Aorta (tissue), 5 donors: ENCODE measurements around the gene MYBPC2. TPM values are rescaled to one million over a fixed set of nuclear protein-coding genes. Genes with fewer than 3 reads are reported as not detected.
A peak's percentile ranks its signal among the peaks of the same experiment; 100 is the strongest.

Experiments used
- ATAC-seq: fragments of 200-7000 bp; cut with Tn5 transposase; one replicate; pipeline ENCODE4 v1.9.1; 2022; ENCODE audit warnings: moderate library complexity; ENCODE audit not compliant: low FRiP score
- DNase-seq, 2 donors: peaks; one replicate each; pipeline ENCODE4 v3.0.0-alpha.2; 2020
- H3K27ac ChIP-seq, 2 donors: one replicate each; pipeline ENCODE4 v1.5.1; 2013; ENCODE audit warnings: low read length in 2 of 2, mild to moderate bottlenecking in 2 of 2, moderate library complexity in 2 of 2, control low read depth in 1 of 2, inconsistent platforms in 1 of 2, low read depth in 1 of 2
- H3K27me3 ChIP-seq, 2 donors: one replicate each; pipeline ENCODE4 v1.6.1; 2013; ENCODE audit warnings: control low read depth in 1 of 2, low read length in 1 of 2, mild to moderate bottlenecking in 1 of 2, moderate library complexity in 1 of 2; ENCODE audit not compliant: insufficient read depth in 2 of 2, control insufficient read depth in 1 of 2
- H3K36me3 ChIP-seq, 2 donors: one replicate each; pipeline ENCODE4 v1.6.1; 2013; ENCODE audit warnings: control low read depth in 1 of 2, low read length in 1 of 2, mild to moderate bottlenecking in 1 of 2; ENCODE audit not compliant: insufficient read depth in 2 of 2, control insufficient read depth in 1 of 2
- H3K4me1 ChIP-seq, 2 donors: one replicate each; pipeline ENCODE4 v1.6.1; 2013; ENCODE audit warnings: low read length in 2 of 2, control low read depth in 1 of 2, mild to moderate bottlenecking in 1 of 2, moderate library complexity in 1 of 2; ENCODE audit not compliant: insufficient read depth in 2 of 2, control insufficient read depth in 1 of 2
- H3K4me3 ChIP-seq, 2 donors: one replicate each; pipeline ENCODE4 v1.5.1; 2013; ENCODE audit warnings: low read length in 2 of 2, control low read depth in 1 of 2, mild to moderate bottlenecking in 1 of 2
- H3K9me3 ChIP-seq: one replicate; pipeline ENCODE4 v1.6.1; 2013; ENCODE audit warnings: mild to moderate bottlenecking, low read length; ENCODE audit not compliant: control insufficient read depth
- WGBS, 2 donors: extraction: QIAGEN DNeasy Blood & Tissue Kit; methylation state at CpG; one replicate each; pipeline ENCODE4 v1.1.7; 2013; 5-methylcytosine and 5-hydroxymethylcytosine counted together
- intact Hi-C, 2 donors: fragments of 100-400 bp; cut with DNase I; formaldehyde crosslinking; loops; one replicate each; pipeline versions ENCODE4 v1.14.2 to v1.15.0; 2022
- polyA plus RNA-seq, 2 donors: library from polyadenylated mRNA; stranded (reverse); fragments of 200-250 nt; gene quantifications; one replicate each; pipeline ENCODE4 v1.2.3, GENCODE V29; 2013
- total RNA-seq, 2 donors: library from RNA; stranded (reverse); fragmentation: NEBNext Ultra II Directional; extraction: Animal tissue kit (Norgen Biotek cat#: 25700); gene quantifications; one replicate each; pipeline ENCODE4 v1.2.1, GENCODE V29; 2021
- donor health status: healthy with polysubstance abuse.
- donor health status: Bipolar disorder and iron deficiency.
- donor health status: DM: no; HTN: no; CAD: no.
- donor health status: DM: no; HTN: no; CAD: no.
- donor health status: DM: yes; HTN: yes; CAD: no.

Gene MYBPC2
- total and polyA plus RNA-seq, 4 donors: 0.03 TPM; not detected in 3

GRCh38 chr19:50422397-50423278 is 10.1 kb upstream of the MYBPC2 start:
- intact Hi-C loops: no loop called here
- no peak overlapping the region for H3K27ac ChIP-seq
- H3K27me3 ChIP-seq: no peaks in the 10 kb centered on the region
- no peak for DNase-seq
- H3K9me3 ChIP-seq: no peaks in the 10 kb centered on the region
- ATAC-seq: no peak
- no peaks in the 10 kb centered on the region for H3K4me1 ChIP-seq
- 85 to 88% methylated on average over 17 to 18 of the region's 18 CpGs for WGBS, 2 donors
- no peak overlapping the region for H3K4me3 ChIP-seq
- no peaks in the 10 kb centered on the region for H3K36me3 ChIP-seq

DNA sequence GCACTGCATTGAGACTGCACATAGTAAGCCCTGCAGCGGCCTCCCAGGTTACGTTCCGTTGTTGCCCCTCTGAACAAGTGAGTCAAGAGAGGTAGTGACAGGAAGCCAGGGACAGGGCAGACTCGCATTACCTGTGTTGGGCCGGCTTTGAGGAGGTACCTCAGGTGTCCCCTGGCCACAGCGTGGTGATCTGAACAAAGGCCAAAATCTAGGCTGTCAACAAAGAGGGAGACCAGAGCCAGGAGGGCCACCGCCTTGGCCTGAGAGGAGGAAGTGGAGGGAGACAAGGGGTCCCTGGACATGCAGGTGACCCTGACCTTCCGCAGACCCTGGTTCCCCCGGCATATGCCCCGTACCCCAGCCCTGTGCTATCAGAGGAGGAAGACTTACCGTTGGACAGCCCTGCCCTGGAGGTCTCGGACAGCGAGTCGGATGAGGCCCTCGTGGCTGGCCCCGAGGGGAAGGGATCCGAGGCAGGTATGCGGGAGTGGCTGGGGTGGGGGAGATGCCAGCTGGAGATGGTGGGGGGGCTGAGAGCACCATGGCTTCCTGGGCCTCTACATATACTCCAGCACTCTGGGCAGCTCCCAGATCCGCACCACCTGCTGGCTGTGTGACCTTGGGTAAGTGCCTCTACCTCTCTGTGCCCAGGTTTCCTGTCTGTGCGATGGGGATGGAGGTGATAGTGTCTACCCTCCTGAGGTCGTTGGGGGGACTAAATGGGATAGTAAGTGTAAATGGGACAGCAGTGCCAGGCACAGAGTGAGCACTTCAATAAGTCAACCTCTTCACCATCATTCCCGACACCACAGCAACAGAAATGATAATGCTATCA is 9.2 kb upstream of the MYBPC2 start:
- Histone ChIP-seq H3K27ac (no peak overlapping the region), H3K4me3 (no peak overlapping the region), H3K4me1 (no peaks in the 10 kb centered on the region), H3K27me3 (no peaks in the 10 kb centered on the region), H3K9me3 (no peaks in the 10 kb centered on the region), H3K36me3 (no peaks in the 10 kb centered on the region)
- 85 to 86% methylated on average over 22 of the region's 22 CpGs for WGBS, 2 donors
- no peak for ATAC-seq
- intact Hi-C loops: no loop called here
- no peak for DNase-seq

DNA sequence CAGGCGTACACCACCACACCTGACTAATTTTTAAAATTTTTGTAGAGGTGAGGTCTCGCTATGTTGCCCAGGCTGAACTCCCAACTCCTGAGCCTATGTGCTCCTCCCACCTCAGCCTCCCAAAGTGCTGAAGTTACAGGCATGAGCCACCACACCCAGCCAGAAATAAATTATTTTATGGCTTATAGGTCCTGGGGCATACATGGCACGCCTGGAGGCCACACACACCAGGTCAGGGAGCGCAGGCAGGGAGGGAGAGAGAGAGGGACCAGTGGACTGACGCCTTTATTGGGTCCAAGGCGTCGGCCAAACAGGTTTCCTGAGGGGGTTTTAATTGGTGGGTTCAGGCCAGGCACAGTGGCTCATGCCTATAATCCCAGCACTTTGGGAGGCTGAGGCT is 7.1 kb upstream of the MYBPC2 start:
- no peak overlapping the region for H3K4me3 ChIP-seq
- intact Hi-C loops: no loop called here
- no peak for ATAC-seq
- 68 to 91% methylated on average over 7 of the region's 7 CpGs for WGBS, 2 donors
- H3K27ac ChIP-seq: no peak overlapping the region
- no peaks in the 10 kb centered on the region for H3K4me1 ChIP-seq
- no peaks in the 10 kb centered on the region for H3K27me3 ChIP-seq
- H3K36me3 ChIP-seq: no peaks in the 10 kb centered on the region
- H3K9me3 ChIP-seq: no peaks in the 10 kb centered on the region
- no peak for DNase-seq

DNA sequence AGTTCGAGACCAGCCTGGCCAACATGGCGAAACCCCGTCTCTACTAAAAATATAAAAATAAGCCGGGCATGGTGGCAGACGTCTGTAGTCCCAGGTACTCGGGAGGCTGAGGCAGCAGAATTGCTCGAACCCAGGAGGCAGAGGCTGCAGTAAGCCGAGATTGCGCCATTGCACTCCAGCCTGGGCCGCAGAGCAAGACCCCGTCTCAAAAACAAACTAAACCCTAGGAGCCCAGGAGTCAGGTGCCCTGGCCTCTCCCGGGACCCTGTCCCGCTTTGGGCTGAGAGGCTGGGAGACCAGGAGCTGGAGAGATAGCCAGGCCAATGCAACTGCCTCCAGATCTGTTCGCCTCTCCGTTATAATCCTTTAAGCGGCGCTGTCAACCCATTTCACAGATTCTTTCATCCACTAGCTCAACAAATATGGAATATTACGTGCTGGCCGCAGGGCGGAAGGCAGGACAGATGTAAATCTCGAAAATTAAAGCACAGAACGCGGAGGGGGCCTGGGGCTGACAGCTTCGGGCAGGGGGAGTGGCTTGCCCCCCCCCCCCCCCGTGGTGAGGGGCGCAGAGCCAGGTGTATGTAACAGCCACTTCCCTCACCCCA is 5.3 kb upstream of the MYBPC2 start:
- no peaks in the 10 kb centered on the region for H3K9me3 ChIP-seq
- no peak overlapping the region for H3K27ac ChIP-seq
- 82 to 83% methylated on average over 26 of the region's 26 CpGs for WGBS, 2 donors
- DNase-seq (no peak), ATAC-seq (no peak)
- H3K27me3 ChIP-seq: no peaks in the 10 kb centered on the region
- H3K4me1 ChIP-seq: no peaks in the 10 kb centered on the region
- H3K4me3 ChIP-seq: no peak overlapping the region
- no peaks in the 10 kb centered on the region for H3K36me3 ChIP-seq
- intact Hi-C loops: no loop called here

DNA sequence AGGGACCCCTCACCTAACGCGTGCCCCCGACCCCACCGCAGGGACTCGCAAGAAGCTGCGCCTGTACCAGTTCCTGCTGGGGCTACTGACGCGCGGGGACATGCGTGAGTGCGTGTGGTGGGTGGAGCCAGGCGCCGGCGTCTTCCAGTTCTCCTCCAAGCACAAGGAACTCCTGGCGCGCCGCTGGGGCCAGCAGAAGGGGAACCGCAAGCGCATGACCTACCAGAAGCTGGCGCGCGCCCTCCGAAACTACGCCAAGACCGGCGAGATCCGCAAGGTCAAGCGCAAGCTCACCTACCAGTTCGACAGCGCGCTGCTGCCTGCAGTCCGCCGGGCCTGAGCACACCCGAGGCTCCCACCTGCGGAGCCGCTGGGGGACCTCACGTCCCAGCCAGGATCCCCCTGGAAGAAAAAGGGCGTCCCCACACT is 4.7 kb upstream of the MYBPC2 start:
- Histone ChIP-seq H3K9me3 (no peaks in the 10 kb centered on the region), H3K27ac (no peak overlapping the region), H3K27me3 (no peaks in the 10 kb centered on the region), H3K4me3 (no peak overlapping the region), H3K4me1 (no peaks in the 10 kb centered on the region), H3K36me3 (no peaks in the 10 kb centered on the region)
- intact Hi-C loops: no loop called here
- ATAC-seq: peak; percentile 66
- peak; percentile 90 to 97 for DNase-seq
- 10 to 13% methylated on average over 36 to 38 of the region's 38 CpGs for WGBS, 2 donors

- H3K36me3 ChIP-seq: no peaks in the 10 kb centered on the region
- no peak for DNase-seq
- no peak for ATAC-seq
- H3K4me3 ChIP-seq: no peak overlapping the region
- WGBS, 2 donors: 84 to 87% methylated on average over 7 of the region's 7 CpGs
- no peaks in the 10 kb centered on the region for H3K27me3 ChIP-seq
- no peaks in the 10 kb centered on the region for H3K9me3 ChIP-seq
- no peaks in the 10 kb centered on the region for H3K4me1 ChIP-seq
- intact Hi-C loops: no loop called here
- no peak overlapping the region for H3K27ac ChIP-seq
Observed at GRCh38 chr19:50428772-50429463, 3.8 kb upstream of the MYBPC2 start.

GRCh38 chr19:50430888-50431342 is 1.8 kb upstream of the MYBPC2 start:
- no peaks in the 10 kb centered on the region for H3K4me1 ChIP-seq
- no peak overlapping the region for H3K4me3 ChIP-seq
- H3K9me3 ChIP-seq: no peaks in the 10 kb centered on the region
- H3K27ac ChIP-seq: no peak overlapping the region
- WGBS, 2 donors: 21 to 25% methylated on average over 13 of the region's 13 CpGs
- DNase-seq (no peak), ATAC-seq (no peak)
- no peaks in the 10 kb centered on the region for H3K27me3 ChIP-seq
- no peaks in the 10 kb centered on the region for H3K36me3 ChIP-seq
- intact Hi-C loops: no loop called here
